ENCODE results near the gene TMEFF1.

Gene TMEFF1

DNA sequence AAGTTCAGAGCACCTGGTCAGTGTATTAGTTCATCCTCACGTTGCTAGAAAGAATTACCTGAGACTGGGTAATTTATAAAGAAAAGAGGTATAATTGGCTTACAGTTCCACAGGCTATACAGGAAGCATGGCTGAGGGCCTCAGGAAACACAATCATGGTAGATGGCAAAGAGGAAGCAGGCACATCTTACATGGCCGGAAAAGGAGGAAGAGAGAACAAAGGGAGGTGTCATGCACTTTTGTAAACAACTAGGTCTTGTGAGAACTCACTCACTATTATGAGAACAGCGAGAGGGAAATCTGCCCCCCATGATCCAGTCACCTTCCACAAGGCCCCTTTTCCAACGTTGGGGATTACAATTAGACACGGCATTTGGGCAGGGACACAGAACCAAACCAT is 76.1 kb downstream of the TMEFF1 start:
- TF ChIP-seq, protein P1, sequence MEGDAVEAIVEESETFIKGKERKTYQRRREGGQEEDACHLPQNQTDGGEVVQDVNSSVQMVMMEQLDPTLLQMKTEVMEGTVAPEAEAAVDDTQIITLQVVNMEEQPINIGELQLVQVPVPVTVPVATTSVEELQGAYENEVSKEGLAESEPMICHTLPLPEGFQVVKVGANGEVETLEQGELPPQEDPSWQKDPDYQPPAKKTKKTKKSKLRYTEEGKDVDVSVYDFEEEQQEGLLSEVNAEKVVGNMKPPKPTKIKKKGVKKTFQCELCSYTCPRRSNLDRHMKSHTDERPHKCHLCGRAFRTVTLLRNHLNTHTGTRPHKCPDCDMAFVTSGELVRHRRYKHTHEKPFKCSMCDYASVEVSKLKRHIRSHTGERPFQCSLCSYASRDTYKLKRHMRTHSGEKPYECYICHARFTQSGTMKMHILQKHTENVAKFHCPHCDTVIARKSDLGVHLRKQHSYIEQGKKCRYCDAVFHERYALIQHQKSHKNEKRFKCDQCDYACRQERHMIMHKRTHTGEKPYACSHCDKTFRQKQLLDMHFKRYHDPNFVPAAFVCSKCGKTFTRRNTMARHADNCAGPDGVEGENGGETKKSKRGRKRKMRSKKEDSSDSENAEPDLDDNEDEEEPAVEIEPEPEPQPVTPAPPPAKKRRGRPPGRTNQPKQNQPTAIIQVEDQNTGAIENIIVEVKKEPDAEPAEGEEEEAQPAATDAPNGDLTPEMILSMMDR (IDR thresholded peaks at IDR 0.05; ENCODE audit: insufficient read depth, low read length, missing control alignments), result no peak
- no peak overlapping the region for H3K4me3 ChIP-seq (ENCODE audit: low read depth, low read length)
- no peak for DNase-seq (ENCODE audit: low read depth, low spot score)
- ChIA-PET CTCF (interaction anchor here (1.2 kb wide), 1 partner anchor 9 kb away, joined by 3 read pairs; no protein-coding TSS in a partner anchor), POLR2A (no interaction called here)

DNA sequence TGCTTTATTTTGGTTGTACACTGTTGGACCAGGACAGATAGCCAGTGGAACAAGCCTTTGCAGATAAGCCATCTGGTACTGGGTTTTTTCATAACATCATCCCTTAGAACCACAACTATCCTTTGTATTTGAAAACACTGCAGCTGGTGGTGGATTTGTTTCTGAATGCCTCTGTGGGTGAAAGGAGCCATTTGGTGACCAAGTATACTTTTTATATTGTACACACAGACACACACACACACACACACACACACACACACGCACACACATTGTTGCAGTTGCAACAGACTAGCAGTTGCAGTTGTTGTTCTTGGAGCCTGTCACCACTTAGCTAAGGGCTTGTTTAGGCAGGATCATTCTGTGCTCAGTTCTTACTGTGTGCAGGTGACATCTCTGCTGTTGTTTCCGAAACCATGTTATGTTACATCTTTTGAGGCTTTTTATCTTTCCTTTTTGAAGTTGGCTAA is 82.0 kb downstream of the TMEFF1 start:
- CTCF ChIA-PET, result no interaction called here
- H3K4me3 ChIP-seq (ENCODE audit: low read depth, low read length), result no peak overlapping the region
- TF ChIP-seq, protein P1 (IDR thresholded peaks at IDR 0.05; ENCODE audit: insufficient read depth, low read length, missing control alignments), result no peak
- POLR2A ChIA-PET, result no interaction called here
- DNase-seq (ENCODE audit: low read depth, low spot score), result peak; percentile 29

DNA sequence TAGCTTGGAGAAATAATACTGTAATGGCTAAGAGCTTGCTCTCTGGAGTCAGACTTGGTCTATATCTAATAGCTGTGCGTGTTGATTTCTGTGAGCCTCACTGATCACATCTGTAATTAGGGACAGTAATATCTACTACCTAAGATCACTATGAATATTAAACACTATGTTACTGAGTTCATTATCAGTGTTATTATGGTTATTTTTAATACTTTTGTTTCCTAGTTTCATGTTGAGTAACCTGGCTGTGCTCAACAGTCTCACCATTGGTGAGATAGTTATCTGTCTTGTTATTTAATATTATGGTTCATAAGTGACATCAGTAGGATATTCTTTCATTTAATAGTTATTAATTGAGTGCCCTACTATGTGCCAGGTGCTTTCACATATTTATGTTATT is 82.5 kb downstream of the TMEFF1 start:
- ChIA-PET CTCF (no interaction called here), POLR2A (no interaction called here)
- TF ChIP-seq, protein P1 (IDR thresholded peaks at IDR 0.05; ENCODE audit: insufficient read depth, low read length, missing control alignments), result no peak
- DNase-seq (ENCODE audit: low read depth, low spot score), result no peak
- H3K4me3 ChIP-seq (ENCODE audit: low read depth, low read length), result no peak overlapping the region

DNA sequence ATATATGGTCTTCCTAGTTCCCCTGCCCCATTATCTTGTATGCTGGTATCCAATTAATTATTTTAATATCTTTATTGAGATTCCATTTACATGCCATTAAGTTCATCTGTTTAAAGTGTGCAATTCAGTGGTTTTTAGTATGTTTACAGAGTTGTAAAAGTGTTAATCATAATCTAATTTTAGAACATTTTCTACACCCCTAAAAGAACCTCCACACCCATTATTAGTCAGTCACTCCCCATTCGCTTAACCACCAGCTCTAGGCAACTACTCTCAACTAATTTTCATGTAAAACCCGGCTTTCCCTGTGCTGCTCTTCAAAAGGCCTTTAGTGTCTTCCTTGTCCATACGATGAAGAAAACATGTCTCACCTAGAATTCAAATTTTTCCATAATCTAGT is 84.1 kb downstream of the TMEFF1 start:
- no peak overlapping the region for H3K4me3 ChIP-seq (ENCODE audit: low read depth, low read length)
- TF ChIP-seq, protein P1 (IDR thresholded peaks at IDR 0.05; ENCODE audit: insufficient read depth, low read length, missing control alignments), result no peak
- no peak for DNase-seq (ENCODE audit: low read depth, low spot score)
- POLR2A ChIA-PET, result no interaction called here
- CTCF ChIA-PET, result interaction anchor here (0.7 kb wide), 1 partner anchor 44 kb away, joined by 3 read pairs; no protein-coding TSS in a partner anchor

DNA sequence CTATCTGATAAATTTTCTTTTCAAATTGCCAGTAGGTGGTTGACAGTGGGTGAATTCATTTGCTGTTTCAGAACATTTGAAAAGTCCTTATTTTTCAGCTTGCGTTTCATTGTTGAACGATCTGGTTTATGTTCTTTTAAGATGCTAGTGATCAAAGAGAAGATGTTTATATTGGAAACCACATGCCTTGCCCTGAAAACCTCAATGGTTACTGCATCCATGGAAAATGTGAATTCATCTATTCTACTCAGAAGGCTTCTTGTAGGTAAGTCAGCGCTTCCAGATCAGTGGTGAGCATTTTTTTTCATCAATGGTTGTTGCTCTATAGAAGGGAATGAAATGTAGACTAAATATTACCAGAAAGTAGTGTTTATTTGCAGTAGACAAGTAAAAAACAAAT is 88.3 kb downstream of the TMEFF1 start:
- CTCF ChIA-PET, result no interaction called here
- POLR2A ChIA-PET, result no interaction called here
- DNase-seq (ENCODE audit: low read depth, low spot score), result no peak

DNA sequence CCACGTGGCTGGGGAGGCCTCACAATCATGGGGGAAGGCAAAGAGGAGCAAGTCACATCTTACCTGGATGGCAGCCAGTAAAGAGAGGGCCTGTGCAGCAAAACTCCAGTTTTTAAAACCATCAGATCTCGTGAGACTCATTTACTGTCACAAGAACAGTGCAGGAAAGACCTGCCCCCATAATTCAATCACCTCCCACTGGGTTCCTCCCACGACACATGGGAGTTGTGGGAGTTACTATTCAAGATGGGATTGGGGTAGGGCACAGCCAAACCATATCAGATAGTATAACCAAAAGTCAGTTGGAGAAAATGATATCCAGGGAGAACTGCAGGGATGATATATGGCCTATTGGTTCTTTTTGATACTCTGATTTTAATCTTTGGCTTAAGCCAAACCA is 94.9 kb downstream of the TMEFF1 start:
- CTCF ChIA-PET, result interaction anchor here (0.7 kb wide), 1 partner anchor 34 kb away, joined by 4 read pairs; no protein-coding TSS in a partner anchor
- no peak for DNase-seq (ENCODE audit: low read depth, low spot score)
- no peak overlapping the region for H3K4me3 ChIP-seq (ENCODE audit: low read depth, low read length)
- TF ChIP-seq, protein P1 (IDR thresholded peaks at IDR 0.05; ENCODE audit: insufficient read depth, low read length, missing control alignments), result no peak
- POLR2A ChIA-PET, result no interaction called here

More for the DNA sequence above, 88.3 kb downstream of the TMEFF1 start:
- no peak overlapping the region for H3K4me3 ChIP-seq (ENCODE audit: low read depth, low read length)
- TF ChIP-seq, protein P1 (IDR thresholded peaks at IDR 0.05; ENCODE audit: insufficient read depth, low read length, missing control alignments), result no peak

Data from AG04449 (cell line).